ACHN (cell line): Measurements from ENCODE around the gene TRPM7.
"Not testable (repeated sequence)": the region's sequence is repeated elsewhere in the genome, so short reads cannot be mapped to it uniquely, and the experiment has no call there.

Experiments
- DNase-seq: peaks from one replicate; pipeline ENCODE4 v3.0.0-alpha.2; 2015
- in situ Hi-C: cut with HindIII; loops from 2 replicates; pipeline ENCODE4 v1.10.0; 2017; ENCODE audit warnings: low sequenced_read_pairs, low pct_ligation_motif_present, low pct_unique_long_range_greater_than_20kb

Gene TRPM7, protein sequence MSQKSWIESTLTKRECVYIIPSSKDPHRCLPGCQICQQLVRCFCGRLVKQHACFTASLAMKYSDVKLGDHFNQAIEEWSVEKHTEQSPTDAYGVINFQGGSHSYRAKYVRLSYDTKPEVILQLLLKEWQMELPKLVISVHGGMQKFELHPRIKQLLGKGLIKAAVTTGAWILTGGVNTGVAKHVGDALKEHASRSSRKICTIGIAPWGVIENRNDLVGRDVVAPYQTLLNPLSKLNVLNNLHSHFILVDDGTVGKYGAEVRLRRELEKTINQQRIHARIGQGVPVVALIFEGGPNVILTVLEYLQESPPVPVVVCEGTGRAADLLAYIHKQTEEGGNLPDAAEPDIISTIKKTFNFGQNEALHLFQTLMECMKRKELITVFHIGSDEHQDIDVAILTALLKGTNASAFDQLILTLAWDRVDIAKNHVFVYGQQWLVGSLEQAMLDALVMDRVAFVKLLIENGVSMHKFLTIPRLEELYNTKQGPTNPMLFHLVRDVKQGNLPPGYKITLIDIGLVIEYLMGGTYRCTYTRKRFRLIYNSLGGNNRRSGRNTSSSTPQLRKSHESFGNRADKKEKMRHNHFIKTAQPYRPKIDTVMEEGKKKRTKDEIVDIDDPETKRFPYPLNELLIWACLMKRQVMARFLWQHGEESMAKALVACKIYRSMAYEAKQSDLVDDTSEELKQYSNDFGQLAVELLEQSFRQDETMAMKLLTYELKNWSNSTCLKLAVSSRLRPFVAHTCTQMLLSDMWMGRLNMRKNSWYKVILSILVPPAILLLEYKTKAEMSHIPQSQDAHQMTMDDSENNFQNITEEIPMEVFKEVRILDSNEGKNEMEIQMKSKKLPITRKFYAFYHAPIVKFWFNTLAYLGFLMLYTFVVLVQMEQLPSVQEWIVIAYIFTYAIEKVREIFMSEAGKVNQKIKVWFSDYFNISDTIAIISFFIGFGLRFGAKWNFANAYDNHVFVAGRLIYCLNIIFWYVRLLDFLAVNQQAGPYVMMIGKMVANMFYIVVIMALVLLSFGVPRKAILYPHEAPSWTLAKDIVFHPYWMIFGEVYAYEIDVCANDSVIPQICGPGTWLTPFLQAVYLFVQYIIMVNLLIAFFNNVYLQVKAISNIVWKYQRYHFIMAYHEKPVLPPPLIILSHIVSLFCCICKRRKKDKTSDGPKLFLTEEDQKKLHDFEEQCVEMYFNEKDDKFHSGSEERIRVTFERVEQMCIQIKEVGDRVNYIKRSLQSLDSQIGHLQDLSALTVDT (N-terminal part only)

DNA sequence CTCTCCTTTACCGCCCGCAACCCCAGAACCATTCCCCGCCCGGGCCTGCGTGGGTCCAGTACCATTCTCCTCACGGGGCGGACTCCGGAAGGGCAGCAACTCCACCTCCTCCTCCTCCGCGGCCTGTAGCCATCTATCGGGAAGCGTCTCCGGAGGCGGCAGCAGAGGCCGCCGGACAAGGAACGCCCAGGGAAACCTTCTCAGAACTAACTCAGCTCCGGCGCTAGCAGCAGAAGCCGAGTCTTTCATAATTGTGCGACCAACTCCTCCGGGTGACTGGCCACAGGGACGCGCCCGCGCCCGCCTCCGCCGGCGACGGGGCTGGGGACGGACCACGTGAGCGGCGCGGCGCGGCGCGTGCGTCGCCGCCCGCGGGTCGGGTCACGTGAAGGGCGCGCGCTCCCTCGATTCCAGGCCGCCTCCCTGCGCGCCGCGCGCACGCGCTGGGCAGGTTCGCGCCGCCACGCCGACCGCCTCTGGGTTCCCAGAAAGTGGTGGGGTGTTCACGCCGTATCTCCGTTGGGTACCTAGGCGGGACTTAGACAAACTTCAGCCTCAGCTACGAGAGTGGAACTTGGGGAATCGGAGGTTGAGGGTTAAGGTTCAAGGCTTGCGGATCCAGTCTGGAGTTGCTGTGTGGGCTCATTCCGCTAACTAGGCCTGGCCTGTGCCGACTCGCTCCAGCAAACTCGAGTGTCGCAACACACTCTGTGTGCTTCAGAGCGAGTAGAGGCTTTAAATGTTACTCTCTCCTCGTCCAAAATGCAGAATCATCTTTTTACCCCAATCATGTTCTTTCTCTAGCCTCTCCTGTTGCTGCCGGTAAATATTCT is at the start of gene TRPM7:
TRPM7 (minus strand) TSS at position 329 of the 833 bp plus-strand sequence; CDS start at position 65, 264 bp downstream.
- in situ Hi-C loops: no loop called here
- peak; percentile 78 for DNase-seq

DNA sequence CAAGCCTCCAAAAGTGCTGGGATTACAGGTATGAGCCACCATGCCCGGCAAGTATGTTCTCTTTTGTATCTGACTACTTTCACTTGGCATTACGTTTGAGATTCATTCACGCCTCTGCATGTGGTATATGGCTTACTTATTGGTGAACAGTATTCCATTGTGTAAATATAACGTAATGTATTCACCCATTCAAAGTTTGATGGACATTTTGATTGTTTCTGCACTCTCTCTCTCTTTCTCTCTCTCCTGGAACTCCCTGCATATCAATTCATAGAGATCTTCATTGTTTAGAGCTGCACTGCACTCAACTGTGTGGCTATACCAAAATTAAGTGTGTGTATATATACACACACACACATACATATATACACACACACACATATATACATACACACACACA is 48.6 kb upstream of the TRPM7 start:
- in situ Hi-C loops: no loop called here
- no peak for DNase-seq

GRCh38 chr15:50726315-50726714 is 39.7 kb upstream of the TRPM7 start:
- DNase-seq: no peak
- in situ Hi-C loops: no loop called here

DNA sequence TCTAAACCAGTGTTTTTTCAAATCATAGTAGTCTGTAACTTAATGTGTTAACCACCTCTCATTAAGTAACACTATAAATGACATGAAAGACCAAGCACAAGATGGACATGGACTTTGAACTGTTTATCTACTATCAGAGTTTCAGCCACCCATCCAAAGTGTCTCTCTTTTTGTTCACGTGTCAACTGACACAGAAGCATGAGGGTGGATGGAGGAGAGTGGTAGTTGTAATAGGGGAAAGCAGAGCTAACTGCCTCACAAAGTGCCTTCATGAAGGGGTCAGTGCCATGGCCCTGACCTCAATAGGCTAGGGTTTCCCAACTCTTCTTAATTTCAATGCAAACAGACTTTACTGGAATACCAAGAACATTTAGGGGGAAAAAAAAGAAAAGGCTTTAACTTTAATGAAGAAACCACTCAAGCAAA is 32.1 kb upstream of the TRPM7 start:
- in situ Hi-C loops: no loop called here
- DNase-seq: no peak

DNA sequence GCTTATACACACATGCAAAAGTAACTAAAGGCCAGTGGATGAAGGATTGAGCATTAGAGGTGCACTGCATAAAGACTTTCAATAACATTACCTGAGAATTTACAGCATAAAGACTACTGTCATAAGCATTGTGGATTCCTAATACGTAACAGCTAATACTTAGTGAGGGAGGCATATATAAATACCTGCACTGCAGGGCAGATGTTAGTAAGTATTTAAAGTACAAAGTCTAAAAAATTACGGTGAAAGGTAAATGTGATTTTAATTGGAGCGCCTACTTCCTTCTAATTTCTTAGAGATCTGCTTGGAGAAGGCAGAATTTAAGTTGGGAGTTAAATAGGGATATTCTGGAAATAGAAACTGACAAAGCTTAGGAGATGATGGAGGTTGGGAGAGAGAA is 25.4 kb upstream of the TRPM7 start:
- DNase-seq: no peak
- in situ Hi-C loops: no loop called here

DNA sequence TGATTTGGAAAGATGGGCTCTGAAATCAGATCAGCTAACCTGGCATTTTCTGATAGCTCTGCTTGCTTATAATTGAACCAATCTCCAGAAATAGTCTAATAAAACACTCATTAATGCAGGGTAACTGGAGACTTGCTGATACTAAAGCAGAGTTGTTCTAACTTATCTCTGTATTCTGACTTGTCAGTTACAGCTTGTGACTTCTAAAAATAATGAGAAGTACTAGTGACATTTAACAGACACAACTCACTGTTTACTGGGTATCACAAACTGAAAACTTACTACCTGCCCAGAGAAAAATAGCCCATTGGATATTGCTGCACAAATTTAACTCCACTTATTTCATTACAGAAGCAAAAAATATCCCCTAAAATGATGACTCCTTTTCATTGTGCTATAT is 24.0 kb upstream of the TRPM7 start:
- in situ Hi-C loops: no loop called here
- no peak for DNase-seq

GRCh38 chr15:50707878-50708427 is 21.4 kb upstream of the TRPM7 start:
- in situ Hi-C loops: no loop called here
- DNase-seq: no peak

- in situ Hi-C loops: no loop called here
- DNase-seq: peak; percentile 12
These were observed 16.3 kb upstream of the TRPM7 start for GRCh38 chr15:50702762-50703334.

- in situ Hi-C loops: no loop called here
- no peak for DNase-seq
These were observed 11.5 kb upstream of the TRPM7 start for GRCh38 chr15:50698101-50698500.

DNA sequence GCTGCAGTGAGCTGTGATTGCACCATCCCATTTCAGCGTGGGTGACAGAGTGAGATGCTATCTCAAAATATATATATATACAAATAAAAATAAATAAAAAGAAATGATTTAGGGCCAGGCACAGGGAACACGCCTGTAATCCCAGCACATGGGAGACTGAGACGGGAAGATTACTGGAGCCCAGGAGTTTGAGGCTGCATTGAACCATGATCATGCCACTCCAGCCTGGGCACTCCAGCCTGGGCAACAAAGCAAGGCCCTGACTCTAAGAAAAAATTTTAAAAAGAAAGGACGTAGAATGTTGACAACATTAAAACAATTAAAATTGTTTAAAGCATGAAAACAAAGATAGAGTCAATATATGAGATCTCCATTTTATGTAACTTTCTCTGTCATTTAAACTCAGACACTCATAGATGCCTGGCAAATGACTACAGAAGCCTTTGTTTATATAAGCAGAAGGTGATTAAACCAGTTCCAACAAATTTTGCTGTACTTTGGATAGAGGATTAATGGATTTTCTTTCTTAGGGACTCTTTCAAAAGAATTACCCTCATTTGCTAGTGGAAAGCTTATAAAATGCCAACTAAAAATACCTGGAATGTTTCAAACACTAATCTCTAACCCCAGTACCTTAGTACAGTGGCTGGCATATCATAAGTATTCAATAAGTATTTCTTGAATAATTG is 10.7 kb upstream of the TRPM7 start:
- DNase-seq: no peak
- in situ Hi-C loops: no loop called here

DNA sequence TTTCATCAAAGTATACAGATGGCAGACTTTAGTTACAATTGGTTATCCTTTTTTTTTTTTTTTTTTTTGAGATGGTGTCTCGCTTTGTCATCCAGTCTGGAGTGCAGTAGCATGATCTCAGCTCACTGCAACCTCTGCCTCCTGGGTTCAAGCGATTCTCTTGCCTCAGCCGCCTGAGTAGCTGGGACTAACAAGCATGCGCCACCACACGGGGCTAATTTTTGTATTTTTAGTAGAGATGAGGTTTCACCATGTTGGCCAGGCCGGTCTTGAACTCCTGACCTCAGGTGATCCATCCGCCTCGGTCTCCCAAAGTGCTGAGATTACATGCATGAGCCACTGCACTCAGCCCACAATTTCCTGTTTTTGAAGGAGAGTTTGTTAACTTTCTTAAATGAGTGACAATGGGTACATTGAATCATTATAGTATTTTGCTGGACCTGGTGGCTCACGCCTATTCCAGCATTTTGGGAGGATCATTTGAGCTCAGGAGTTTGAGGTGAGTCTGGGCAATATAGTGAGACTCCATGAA is 8.1 kb upstream of the TRPM7 start:
- in situ Hi-C loops, DNase-seq: not testable (repeated sequence)

DNA sequence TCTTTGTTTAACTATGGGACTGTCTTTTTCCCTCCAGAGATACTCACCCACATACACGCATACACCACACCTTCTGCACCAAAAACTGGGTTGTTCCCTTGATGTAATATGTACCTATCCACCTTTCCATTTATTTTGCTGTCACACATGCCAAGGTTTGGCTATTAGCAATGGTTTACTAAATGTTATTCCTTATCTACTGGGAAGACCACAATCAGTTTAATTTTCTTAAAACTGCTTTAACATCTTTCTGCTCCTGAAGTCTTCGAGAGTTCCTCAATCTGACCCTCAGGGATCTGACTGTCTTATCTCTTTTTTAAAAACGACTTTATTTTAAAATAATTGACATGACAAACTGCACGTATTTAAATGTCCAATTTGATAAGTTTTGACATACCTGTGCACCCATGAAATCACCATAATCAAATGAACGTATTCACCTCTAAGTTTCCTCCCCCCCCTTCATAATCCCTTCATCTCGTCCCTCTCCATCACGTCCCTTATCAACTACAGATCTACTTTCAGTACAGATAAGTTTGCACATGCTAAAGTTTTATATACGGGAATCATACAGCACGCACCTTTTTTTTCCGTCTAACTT is 805 bp upstream of the TRPM7 start:
- no peak for DNase-seq
- in situ Hi-C loops: no loop called here

DNA sequence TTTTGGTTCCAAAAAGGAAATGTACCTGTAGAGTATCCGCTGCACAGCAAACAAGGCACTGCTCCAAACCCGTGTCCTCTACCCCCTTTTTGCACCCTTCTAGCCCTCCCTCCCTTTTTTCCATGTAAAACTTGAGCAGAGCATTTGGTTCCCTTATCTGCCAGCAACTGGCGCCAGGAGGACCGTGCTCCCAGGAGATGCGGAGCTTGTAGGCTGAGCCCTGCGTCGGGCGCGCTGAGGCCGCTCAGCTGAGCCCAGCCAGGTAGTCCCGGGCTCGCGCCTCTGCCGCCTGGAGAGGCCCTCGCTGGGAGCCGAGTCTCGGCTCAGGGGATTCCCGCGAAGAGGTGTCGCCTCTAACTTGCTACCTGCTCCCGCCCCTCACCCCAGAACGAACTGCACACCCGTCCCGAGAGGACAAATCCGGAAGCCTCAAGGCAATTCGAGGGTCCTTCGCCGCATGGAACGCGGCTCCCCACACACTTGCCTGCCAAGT is 575 bp downstream of the TRPM7 start:
- in situ Hi-C loops: no loop called here
- DNase-seq: peak; percentile 56

- DNase-seq: no peak
- in situ Hi-C loops: no loop called here
These were observed 1.2 kb downstream of the TRPM7 start for GRCh38 chr15:50685191-50685975.

GRCh38 chr15:50681467-50681866 is 5.1 kb downstream of the TRPM7 start:
- in situ Hi-C loops: no loop called here
- DNase-seq: no peak
